ENCODE measurements around the gene GPR12. TPM values are rescaled to one million over a fixed set of nuclear protein-coding genes. Genes with fewer than 3 reads are reported as not detected.

The GPR12 gene
- under 1 TPM; 0.07 to 0.35 (median 0.11) TPM for polyA plus RNA-seq (ENCODE audit: insufficient read length in 10 of 10)
- long read RNA-seq, donor 1: 0 reads
- long read RNA-seq, donor 2: 0 reads
- long read RNA-seq, donor 3: 0 reads
- long read RNA-seq, donor 4: 0 reads
- long read RNA-seq, donor 5, partial matches to known transcripts: 0 of 1 reads
- long read RNA-seq, donor 5, other reads (novel, unspliced or antisense): 0 of 1 reads
- long read RNA-seq, donor 6: 0 reads
- long read RNA-seq, donor 7, full-length matches to known transcripts: 1 of 1 reads
- long read RNA-seq, donor 7, partial matches to known transcripts: 0 of 1 reads
- long read RNA-seq, donor 7, other reads (novel, unspliced or antisense): 0 of 1 reads
- long read RNA-seq, donor 8, full-length matches to known transcripts: 1 of 1 reads
- long read RNA-seq, donor 8, partial matches to known transcripts: 0 of 1 reads
- long read RNA-seq, donor 8, other reads (novel, unspliced or antisense): 0 of 1 reads
- long read RNA-seq, donor 9: 0 reads

- peak in 2 of 3 donors; percentile 34 to 62 for DNase-seq
Observed at GRCh38 chr13:26759907-26760831, at the start of gene GPR12. Gene GPR12 (minus strand): TSS chr13:26760786. CDS start chr13:26759827, 959 bp downstream.

- DNase-seq: no peak
Observed at GRCh38 chr13:26810095-26810494, 49.5 kb upstream of the GPR12 start.

GRCh38 chr13:26806891-26807290 lies 46.3 kb upstream of the GPR12 start:
- no peak for DNase-seq

DNA sequence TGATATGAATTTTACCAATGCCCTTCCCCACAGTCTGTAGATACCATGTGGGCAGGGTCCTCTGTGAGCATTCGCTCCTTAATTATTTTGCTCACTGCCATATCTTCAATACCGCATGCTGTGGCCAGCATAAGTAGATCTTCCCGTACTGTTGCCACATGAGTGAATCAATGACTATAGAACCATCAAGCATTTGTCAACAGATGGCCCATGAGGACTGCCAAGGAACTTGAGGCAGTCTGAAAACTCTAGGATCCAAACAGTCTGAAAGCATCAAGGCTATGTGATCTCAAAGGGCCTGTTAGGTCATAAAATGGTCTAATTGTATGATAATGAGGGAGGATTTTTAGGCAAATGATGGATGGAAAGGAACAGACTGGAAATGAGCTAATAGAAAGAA lies 27.4 kb upstream of the GPR12 start:
- DNase-seq: no peak

- no peak for DNase-seq
Observed at GRCh38 chr13:26786651-26787295, 26.2 kb upstream of the GPR12 start.

DNA sequence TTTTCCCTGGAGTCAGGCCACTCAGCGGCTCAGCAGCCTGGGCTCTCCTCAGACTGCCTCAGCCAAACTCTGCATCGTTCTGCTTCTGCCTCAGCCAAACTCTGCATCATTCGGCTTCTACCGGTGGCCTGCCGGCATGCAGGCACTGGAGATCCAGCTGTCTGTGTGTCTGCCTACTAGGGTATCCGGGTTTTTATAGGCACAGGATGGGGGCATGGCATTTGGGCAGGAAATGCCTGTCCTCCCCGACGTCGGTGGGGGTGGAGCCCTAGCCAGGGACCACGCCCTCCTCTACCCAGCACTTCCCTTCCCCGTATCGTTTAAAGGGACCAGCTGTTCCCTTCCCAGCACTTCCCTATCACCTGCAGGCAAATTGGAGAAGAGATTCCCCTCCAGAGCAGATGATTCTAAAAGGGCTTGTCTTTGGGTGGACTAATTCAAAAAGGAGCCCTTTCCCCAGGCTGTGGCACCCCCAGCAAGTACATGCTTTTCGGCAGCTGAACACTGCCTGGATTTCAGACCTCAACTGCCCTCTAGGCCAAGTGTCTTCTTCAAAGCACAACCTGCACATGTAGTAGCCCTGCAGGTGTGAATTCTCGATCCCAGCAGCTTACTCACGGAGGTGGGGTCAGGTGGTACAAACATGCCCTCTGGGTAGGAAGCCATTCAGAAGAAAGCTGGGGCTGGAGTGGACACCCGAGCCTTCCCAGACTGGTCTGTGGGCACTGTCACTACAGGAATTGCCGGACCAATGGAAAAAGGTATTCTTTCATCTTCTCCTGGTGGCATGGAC lies 25.4 kb upstream of the GPR12 start:
- DNase-seq: peak in 2 of 3 donors; percentile 16 to 43

DNA sequence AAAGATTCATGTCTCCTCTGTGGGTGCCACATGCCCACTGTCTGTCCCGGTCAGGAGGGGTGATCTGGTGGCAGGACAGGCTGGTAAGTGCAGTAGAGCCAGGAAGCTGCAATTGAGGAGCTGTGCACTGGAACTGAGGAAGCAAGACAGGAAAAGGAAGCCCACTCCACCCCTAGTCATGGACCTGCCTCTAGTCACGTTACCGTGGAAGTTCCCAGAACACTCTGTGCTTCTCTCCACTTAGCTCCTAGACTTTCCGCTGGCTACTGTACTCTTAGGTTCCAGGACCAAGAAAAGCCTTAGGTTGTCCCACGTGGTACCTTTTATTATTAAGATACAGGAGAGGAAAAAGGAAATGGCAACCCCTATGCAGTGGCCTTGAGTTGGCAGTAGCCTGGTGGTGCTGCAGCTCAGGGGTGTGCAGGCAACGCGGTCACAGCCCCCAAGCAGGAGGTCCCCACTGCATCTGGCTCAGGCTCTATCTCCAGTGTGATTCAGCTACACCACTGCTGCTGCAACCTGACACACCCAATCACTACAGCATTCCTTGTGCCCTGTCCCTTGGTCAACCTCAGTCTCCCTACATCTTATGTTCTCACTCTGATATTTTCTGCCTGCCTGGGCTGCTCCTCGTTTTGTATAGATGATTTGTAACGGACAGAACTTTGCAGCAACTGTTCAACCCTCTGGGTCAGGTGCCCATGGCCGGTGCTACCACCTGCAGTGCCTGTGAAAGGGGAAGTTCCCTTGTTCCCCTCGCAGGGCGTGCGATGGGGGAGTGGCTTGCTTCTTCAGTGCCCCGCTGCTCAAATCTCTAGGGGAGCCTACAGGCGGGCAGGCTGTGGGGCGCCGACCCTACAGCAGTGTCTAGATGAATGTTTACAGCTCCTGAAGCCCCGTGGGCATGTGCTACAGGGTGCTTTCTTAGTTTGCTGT lies 24.4 kb upstream of the GPR12 start:
- peak in 1 of 3 donors; percentile 5 for DNase-seq

DNA sequence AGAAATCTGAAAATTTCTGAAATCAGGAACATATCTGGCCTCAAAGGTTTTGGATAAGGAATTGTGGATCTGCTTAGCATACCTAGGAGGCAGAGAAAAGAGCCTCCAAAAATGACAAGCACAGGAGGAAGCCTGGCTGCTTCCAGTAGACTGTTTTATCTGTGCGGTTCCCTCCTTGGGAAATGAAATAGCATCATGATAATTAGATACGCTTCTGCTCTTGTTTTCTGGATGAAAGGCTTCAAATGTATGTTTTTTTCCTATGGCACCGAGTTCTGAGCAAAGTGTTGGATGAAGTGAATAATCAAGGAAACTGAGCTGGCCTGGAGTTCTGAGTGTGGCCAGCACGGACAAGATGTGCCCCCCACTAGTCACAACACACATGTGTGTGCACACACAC lies 19.8 kb upstream of the GPR12 start:
- no peak for DNase-seq

- DNase-seq: no peak
Observed at GRCh38 chr13:26779321-26779720, 18.7 kb upstream of the GPR12 start.

GRCh38 chr13:26772531-26772930 lies 11.9 kb upstream of the GPR12 start:
- DNase-seq: no peak

GRCh38 chr13:26771796-26772195 lies 11.2 kb upstream of the GPR12 start:
- no peak for DNase-seq

DNA sequence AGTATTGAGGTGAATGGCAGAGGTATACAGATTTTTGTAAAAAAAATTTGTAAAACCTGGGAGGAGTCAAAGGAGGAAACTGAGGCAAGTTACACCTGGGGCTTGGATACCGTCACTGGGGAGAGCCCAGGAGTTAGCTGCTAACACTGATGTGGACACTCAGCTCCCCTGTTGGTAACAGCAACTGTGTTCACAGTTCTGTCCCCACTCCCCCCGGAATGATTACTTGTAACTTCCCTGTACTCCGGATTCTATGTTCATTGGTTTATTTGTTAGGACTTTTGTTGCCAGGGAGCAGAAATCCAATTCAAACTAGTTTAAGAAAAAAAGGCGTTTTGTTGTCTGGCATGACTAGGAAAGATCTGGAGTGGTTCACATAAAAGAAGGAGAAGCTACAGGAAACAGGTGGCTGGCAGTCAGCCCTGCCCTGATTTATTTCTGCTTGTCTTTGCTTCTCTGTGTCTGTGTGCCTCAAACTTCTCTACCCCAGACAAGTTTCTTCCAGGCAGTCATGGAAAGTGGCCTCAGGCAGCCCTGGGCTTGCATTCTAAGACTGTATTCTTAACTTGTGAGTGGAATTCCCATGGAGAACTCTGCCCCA lies 2.3 kb upstream of the GPR12 start:
- peak; percentile 27 to 67 (median 39) for DNase-seq

DNA sequence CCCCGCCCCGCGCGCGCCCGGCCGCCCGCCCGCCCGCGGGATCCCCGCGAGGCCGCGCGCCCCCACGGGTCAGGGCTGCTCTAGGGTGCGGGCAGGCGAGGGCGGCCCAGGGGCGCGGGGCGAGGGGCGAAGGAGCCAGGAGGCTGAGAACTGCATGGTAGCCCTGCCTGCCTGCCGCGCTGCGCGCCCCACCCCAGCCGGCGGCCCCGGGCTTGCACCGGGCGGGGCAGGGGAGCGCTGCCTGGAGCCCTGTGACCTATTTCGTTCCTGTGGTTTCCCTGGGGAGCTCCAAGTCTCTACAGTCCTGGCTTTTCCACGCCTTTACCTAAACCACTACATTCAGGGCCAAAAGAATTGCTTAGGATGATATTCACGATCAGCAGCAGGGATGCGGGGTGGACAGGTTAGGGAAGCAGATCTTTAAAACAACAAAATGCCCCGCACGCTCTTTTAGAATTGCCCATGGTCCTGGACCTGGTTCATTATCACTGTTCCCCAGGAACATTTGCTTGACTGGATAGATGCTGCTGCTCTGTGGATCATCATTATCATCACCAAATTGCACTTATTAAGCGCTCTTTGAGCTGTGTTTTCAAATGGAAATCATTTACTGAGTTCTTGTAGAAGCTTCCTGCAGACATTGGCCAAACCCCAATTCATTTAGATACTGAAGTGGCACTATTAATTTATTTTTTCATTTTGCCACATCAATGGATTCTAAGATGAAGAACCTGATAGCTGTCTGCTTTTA lies 421 bp upstream of the GPR12 start:
- peak in 1 of 3 donors; percentile 5 for DNase-seq

- DNase-seq: no peak
Observed at GRCh38 chr13:26759249-26759906, 1.2 kb downstream of the GPR12 start.

GRCh38 chr13:26758496-26759157 lies 2.0 kb downstream of the GPR12 start:
- DNase-seq: no peak

- DNase-seq: no peak
Observed at GRCh38 chr13:26756961-26757360, 3.6 kb downstream of the GPR12 start.

GRCh38 chr13:26752671-26753070 lies 7.9 kb downstream of the GPR12 start:
- DNase-seq: no peak

DNA sequence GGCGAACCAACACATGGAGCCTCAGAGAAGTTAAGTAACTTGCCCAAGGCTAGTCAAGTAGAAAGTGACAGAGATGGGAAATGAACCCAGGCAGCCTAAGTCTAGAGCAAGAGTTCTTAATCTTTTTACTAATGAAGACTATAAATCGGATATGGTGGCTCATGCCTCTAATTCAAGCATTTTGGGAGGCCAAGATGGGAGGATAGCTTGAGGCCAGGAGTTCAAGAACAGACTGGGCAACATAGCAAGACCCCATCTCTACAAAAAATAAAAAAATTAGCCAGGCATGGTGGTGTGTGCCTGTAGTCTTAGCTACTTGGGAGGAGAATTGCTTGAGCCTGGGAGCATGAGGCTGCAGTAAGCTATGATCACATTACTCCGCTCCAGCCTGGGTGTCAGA lies 10.7 kb downstream of the GPR12 start:
- DNase-seq: no peak

All from muscle of back (tissue), 13 donors.